HPDE6-E6E7 (cell line): ENCODE results near the gene DCDC2.
"Not testable (repeated sequence)": the region's sequence is repeated elsewhere in the genome, so short reads cannot be mapped to it uniquely, and the experiment has no call there.

Experiments used
- DNase-seq: peaks from one replicate; pipeline ENCODE4 v3.0.0; 2011; ENCODE audit warnings: missing footprints; ENCODE audit errors: extremely low spot score

The DCDC2 gene

GRCh38 chr6:24357336-24358218 lies at the start of gene DCDC2:
Gene DCDC2, minus strand, starts transcription at chr6:24358059. Its CDS starts 309 bp downstream, at chr6:24357750.
- DNase-seq, result peak; percentile 19

DNA sequence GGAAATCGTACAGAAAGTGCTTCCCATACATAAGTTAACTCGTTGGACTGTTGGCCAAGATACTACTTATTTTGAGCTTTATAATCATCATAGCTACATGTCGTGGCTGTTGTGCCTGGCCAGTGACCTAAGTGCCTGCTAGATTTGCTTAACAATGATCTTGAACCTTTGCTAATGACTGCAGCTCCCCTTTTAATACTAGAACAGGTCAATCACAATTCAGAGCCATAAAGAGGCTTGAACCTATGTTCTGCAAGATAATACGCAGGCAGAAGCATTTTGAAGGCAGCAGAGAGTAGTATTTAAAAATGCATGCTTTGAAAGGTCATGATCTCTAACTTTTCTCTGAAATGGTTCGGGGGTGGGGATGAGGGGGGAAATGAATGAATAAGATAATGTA lies 47.4 kb upstream of the DCDC2 start:
- DNase-seq, result no peak

DNA sequence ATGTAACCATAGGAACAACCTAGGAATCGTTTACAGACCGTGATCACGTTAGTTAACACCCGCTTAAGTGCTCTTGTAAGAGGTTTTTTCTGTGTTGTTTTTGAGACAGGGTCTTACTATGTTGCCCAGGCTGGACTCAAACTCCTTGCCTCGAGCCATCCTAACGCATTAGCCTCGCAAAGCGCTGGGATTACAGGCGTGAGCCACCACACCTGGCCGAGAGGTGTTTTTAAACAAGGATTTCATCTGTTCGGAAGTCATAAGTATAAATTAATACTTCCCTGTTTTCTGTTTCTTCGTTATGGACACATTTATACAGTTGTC lies 45.6 kb upstream of the DCDC2 start:
- DNase-seq, result no peak

GRCh38 chr6:24402697-24403500 lies 45.0 kb upstream of the DCDC2 start, which contains the start of gene MRS2:
Gene MRS2, plus strand, starts transcription at chr6:24402936. Its CDS starts 111 bp downstream, at chr6:24403047.
- DNase-seq, result peak; percentile 89

GRCh38 chr6:24401458-24401857 lies 43.6 kb upstream of the DCDC2 start:
- no peak for DNase-seq

DNA sequence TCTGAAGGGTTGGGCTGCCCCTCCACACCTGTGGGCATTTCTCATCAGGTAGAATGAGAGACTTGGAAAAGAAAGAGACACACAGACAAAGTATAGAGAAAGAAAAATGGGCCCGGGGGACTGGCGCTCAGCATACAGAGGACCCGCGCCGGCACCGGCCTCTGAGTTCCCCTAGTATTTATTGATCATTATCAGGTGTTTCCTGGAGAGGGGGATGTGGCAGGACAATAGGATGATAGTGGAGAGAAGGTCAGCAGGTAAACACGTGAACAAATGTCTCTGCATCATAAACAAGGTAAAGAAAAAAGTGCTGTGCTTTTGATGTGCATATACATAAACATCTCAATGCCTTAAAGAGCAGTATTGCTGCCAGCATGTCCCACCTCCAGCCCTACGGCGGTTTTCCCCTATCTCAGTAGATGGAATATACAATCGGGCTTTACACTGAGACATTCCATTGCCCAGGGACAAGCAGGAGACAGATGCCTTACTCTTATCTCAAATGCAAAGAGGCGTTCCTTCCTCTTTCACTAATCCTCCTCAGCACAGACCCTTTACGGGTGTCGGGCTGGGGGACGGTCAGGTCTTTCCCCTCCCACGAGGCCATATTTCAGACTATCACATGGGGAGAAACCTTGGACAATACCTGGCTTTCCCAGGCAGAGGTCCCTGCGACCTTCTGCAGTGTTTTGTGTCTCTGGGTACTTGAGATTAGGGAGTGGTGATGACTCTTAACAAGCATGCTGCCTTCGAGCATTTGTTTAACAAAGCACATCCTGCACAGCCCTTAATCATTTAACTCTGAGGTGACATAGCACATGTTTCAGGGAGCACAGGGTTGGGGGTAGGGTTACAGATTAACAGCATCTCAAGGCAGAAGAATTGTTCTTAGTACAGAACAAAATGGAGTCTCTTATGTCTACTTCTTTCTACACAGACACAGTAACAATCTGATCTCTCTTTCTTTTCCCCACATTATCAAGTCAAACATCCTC lies 42.5 kb upstream of the DCDC2 start:
- not testable (repeated sequence) for DNase-seq

GRCh38 chr6:24397631-24398030 lies 39.8 kb upstream of the DCDC2 start:
- DNase-seq, result no peak

- no peak for DNase-seq
These were observed 39.0 kb upstream of the DCDC2 start for GRCh38 chr6:24396824-24397223.

- peak; percentile 72 for DNase-seq
These were observed 37.0 kb upstream of the DCDC2 start for GRCh38 chr6:24394780-24395437.

DNA sequence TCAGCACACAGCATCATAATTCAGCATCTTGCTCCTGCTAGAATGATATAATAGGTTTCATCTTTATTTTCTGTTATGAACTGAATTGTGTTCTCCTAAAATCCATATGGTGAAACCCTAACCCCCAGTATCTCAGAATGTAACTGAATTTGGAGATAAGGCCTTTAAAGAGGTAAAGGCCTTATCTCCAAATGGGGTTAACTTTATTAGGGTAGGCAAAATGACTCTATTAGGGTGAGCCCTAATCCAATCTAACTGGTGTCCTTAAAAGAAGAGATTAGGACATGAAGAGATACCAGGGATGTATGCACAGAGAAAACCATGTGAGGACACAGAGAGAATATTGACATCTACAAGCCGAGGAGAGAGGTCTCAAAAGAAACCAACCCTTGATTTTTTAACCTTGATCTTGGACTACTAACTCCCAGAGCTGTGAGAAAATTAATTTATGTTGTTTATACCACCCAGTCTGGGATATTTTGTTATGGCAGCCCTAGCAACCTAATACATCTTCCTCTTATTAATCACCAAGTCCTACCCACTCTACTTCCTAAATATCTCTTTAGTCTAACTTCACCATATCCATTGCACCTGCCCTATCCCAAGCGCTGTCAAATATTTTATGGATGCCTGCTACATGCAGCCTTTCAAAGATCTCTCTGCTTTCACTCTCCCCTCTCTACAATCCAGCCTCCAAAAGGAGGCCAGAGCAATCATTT lies 36.4 kb upstream of the DCDC2 start:
- no peak for DNase-seq

DNA sequence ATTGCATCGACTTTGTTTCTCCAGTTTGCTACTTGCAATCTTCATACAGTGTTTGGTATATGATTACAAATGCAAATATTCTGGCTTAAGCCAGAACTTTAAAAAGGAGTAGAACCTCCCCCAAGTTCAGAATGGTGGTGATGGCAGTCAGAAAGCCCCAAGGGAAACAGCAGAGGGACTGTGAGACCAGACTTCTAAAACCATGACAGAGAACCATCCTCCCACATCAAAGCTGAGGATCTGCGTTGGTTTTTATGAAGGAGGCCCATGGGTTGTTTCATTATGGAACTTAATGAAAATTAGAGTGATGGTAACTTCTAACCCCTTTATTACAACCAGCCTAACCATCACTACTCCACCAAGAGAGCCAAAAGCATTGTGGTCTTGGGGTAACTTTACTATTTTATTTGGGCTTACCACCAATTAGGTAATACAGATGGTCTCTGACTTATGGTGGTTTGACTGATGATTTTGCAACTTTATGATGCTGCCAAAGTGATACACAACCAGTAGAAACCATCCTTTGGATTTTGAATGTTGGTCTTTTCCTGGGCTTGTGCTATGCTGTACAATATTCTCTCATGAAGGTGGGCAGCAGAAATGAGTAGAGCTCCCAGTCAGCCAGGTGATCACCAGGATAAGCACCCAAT lies 34.0 kb upstream of the DCDC2 start:
- no peak for DNase-seq

GRCh38 chr6:24391208-24391607 lies 33.3 kb upstream of the DCDC2 start:
- no peak for DNase-seq

DNA sequence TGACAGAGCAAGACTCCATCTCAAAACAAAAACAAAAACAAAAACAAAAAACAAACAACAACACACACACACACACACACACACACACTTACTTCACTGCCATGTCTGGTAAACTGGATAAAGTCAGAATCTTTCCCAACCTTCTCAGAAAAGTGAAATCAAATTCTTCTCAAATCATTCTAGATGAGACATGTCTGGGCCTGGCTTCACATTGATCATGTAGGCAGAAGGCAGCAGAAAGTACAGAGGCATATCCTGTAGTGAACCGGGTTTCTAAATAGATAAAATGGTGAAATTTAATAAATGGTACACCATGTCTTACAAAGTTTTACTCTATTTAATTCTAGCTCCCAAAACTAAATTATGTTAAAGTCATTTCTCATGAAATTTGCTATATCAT lies 30.0 kb upstream of the DCDC2 start:
- DNase-seq, result no peak

- no peak for DNase-seq
These were observed 27.8 kb upstream of the DCDC2 start for GRCh38 chr6:24385536-24386269.

DNA sequence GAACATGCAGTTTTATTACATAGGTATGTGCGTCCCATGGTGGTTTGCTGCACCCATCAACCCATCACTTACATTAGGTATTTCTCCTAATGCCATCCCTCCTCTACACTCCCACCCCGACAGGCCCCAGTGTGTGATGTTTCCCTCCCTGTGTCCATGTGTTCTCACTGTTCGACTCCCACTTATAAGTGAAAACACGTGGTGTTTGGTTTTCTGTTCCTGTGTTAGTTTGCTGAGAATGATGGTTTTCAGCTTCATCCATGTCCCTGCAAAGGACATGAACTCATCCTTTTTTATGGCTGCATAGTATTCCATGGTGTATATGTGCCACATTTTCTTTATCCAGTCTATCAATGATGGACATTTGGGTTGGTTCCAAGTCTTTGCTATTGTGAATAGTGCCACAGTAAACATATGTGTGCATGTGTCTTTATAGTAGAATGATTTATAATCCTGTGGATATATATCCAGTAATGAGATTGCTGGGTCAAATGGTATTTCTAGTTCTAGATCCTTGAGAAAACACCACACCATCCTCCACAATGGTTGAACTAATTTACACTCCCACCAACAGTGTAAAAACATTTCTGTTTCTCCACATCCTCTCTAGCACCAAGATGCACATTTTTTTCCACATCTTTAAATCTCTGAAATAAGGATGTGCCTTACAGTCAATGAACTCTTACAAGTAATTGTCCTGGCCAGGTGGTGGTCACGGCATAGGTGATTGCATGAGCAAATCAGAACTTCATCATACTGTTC lies 26.7 kb upstream of the DCDC2 start:
- not testable (repeated sequence) for DNase-seq

DNA sequence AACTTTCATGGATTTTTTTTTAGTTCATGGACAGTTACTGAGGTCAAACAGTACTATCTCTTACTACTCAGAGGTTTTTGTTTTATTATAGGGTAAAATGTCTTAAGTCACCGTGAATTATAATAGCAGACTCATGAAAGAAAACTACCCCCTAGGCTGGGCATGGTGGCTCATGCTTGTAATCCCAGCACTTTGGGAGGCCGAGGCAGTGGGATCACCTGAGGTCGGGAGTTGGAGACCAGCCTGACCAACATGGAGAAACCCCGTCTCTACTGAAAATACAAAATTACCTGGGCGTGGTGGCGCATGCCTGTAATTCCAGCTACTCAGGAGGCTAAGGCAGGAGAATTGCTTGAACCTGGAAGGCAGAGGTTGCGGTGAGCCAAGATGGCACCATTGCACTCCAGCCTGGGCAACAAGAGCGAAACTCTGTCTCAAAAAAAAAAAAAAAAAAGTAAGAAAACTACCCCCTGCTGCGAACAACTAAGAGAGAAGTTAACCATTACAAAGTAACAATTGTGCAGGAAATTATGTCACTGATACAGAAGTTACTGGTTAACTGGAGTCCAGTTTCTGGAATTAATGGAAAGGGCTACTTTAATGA lies 25.1 kb upstream of the DCDC2 start:
- not testable (repeated sequence) for DNase-seq

DNA sequence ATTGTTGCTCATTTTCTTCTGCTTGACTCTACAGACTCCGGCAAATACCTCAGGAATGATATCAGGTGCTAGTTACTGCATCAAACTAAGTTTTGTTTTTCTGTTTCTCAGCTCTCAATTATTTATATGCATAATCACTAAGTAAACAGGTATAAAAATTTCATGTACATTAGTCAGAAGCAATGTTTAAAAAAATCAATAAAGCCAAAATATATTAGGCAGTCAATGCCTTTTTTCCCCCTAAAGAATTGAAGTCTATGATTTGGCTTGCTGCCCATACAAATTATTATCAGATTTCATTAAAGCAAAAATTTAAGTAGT lies 24.3 kb upstream of the DCDC2 start:
- no peak for DNase-seq
